ENCODE data around the gene NOS3.

DNA sequence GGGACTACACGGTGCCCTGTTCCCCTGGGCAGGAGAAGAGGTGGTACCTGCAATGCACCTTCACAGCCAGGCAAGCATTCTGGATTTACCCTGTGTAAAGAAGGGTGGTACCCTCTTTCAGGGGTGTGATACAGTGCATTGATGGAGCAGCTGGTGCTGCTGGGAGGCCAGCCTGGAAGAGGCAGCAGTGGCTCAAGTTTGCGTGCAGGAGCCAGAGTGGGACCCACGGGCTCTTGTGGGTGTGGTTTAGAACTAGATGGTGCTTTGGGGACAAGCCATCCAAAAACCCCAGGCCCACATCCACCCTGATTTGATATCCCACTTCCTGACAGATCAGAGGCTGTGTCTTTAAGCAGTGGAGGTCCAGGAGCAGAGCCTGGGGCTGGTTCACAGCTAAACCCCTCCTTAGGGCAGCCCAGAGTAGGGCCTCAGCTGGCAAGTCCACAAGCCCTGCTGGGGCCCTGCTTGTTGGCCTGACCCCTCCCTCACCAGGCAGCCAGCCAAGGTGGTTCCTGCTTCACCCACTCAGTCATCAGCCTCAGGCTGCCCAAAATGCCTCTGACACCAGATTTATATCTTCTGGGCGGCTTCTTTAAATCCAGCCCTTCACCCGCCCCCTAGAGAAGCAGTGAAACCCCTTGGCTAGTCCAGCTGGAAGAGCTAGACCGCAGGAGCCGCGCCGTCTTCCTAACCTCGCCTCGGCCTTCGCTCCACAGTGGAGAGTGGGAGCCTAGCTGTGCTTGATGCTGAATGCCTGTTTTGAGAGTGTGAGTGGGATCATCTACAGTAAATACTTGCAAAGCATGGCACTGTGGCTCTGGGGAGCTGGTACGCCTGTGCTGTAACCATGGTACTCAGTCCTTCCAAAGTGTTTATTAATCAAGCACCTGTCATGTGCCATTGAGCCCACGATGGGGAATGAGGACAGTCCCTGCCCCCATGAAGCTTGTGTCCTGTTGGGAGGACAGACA is 56.1 kb downstream of the NOS3 start:
- TF ChIP-seq ZNF274 (IDR thresholded peaks at IDR 0.05; ENCODE audit: low read depth, low read length) = no peak
- TF ChIP-seq YY1 (IDR thresholded peaks at IDR 0.05; ENCODE audit: insufficient read depth, insufficient read length) = no peak
- TF ChIP-seq SUZ12 (IDR thresholded peaks at IDR 0.05; ENCODE audit: extremely low read depth, insufficient read depth, insufficient read length) = no peak
